Body of pancreas (tissue), 4 donors: Measurements from ENCODE around the gene GALNT2.

ENCODE experiments used
- POLR2A ChIP-seq, 3 donors: fragments of 450-650 bp; IDR thresholded peaks; one replicate each; pipeline ENCODE4 v1.6.1; 2016; ENCODE audit warnings: antibody characterized with exemption in 3 of 3, mild to moderate bottlenecking in 2 of 3
- TF ChIP-seq, protein P1 (sequence below), 7 experiments: fragments of 450-650 bp in 4 of 7; fragments of 200-600 bp in 3 of 7; sonication (generic) in 3 of 7; IDR thresholded peaks; one replicate each; pipeline ENCODE4 v1.5.1; 2016 to 2019; ENCODE audit warnings: antibody characterized with exemption in 7 of 7

DNA sequence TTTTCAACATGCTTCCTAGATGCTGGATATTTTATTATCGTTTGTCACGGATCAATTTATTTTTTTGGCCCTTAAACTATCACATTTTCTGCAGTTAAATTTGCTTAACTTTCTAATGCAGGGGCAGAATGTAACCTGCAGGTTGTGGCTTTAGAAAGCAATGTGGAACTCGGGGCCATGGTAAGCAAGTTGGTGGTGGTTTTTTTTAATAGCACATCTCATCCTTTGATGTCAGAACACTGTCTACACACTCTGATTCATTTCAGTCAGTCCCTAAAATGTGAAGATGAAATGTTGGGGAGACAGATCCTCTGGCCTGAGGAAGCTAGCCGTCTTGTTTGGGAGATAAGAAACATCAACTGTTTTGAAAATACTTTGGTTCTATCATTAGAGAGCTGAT lies 89.5 kb downstream of the GALNT2 start:
- TF ChIP-seq, protein P1, sequence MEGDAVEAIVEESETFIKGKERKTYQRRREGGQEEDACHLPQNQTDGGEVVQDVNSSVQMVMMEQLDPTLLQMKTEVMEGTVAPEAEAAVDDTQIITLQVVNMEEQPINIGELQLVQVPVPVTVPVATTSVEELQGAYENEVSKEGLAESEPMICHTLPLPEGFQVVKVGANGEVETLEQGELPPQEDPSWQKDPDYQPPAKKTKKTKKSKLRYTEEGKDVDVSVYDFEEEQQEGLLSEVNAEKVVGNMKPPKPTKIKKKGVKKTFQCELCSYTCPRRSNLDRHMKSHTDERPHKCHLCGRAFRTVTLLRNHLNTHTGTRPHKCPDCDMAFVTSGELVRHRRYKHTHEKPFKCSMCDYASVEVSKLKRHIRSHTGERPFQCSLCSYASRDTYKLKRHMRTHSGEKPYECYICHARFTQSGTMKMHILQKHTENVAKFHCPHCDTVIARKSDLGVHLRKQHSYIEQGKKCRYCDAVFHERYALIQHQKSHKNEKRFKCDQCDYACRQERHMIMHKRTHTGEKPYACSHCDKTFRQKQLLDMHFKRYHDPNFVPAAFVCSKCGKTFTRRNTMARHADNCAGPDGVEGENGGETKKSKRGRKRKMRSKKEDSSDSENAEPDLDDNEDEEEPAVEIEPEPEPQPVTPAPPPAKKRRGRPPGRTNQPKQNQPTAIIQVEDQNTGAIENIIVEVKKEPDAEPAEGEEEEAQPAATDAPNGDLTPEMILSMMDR (IDR thresholded peaks at IDR 0.05) = no peak
- TF ChIP-seq POLR2A (IDR thresholded peaks at IDR 0.05) = no peak
